WTC11 (cell line): ENCODE results near the gene TOB1. TPM values are rescaled to one million over a fixed set of nuclear protein-coding genes. Genes with fewer than 3 reads are reported as not detected.
"Not testable (repeated sequence)": the region's sequence is repeated elsewhere in the genome, so short reads cannot be mapped to it uniquely, and the experiment has no call there.

ENCODE experiments used
- ATAC-seq: fragments of 200-7000 bp; cut with Tn5 transposase; 2 replicates; pipeline ENCODE4 v1.10.0; 2021; ENCODE audit warnings: mild to moderate bottlenecking, moderate library complexity
- CTCF ChIA-PET: fragments of 300-600 bp; sonication (Branson Sonifier 250); formaldehyde crosslinking; loops from one replicate; lab custom pipeline; 2021; ENCODE audit warnings: antibody characterized with exemption; lab: Charles Lee
- POLR2A ChIA-PET: fragments of 350-600 bp; sonication (Branson Sonifier 250); formaldehyde crosslinking; loops from one replicate; lab custom pipeline; 2021; ENCODE audit warnings: antibody characterized with exemption; lab: Charles Lee
- DNase-seq: peaks from one replicate; pipeline ENCODE4 v3.0.0; 2021; ENCODE audit warnings: low spot score
- H3K27ac Mint-ChIP-seq: 2 replicates; pipeline ENCODE4 v1.8.0; 2021; ENCODE audit warnings: mixed read lengths
- H3K27me3 Mint-ChIP-seq: 2 replicates; pipeline ENCODE4 v1.8.0; 2021; ENCODE audit warnings: low read depth, mild to moderate bottlenecking, moderate library complexity, mixed read lengths
- H3K36me3 Mint-ChIP-seq: 2 replicates; pipeline ENCODE4 v1.8.0; 2021; ENCODE audit warnings: mixed read lengths
- H3K4me1 Mint-ChIP-seq: 2 replicates; pipeline ENCODE4 v1.8.0; 2022; ENCODE audit warnings: mixed read lengths
- H3K4me3 Mint-ChIP-seq: 2 replicates; pipeline ENCODE4 v1.8.0; 2021; ENCODE audit warnings: mild to moderate bottlenecking, moderate library complexity, mixed read lengths
- H3K9me3 Mint-ChIP-seq: 2 replicates; pipeline ENCODE4 v1.8.0; 2021; ENCODE audit warnings: mixed read lengths
- GTF2I ChIP-seq: fragments of 250-450 bp; sonication (Bioruptor Pico); conservative IDR thresholded peaks from 2 replicates; pipeline ENCODE4 v1.4.0; 2021; ENCODE audit warnings: mild to moderate bottlenecking
- HMGA2 ChIP-seq: fragments of 250-450 bp; sonication (Bioruptor Pico); IDR thresholded peaks from 2 replicates; pipeline ENCODE4 v1.4.0; 2021; ENCODE audit warnings: mild to moderate bottlenecking, moderate library complexity
- MLX ChIP-seq: sonication (generic); formaldehyde crosslinking; IDR thresholded peaks from 2 replicates; pipeline ENCODE4 v1.8.1; 2023; ENCODE audit warnings: mild to moderate bottlenecking, missing genetic modification reagents, moderate library complexity
- NR2C2 ChIP-seq: sonication (generic); formaldehyde crosslinking; IDR thresholded peaks from 2 replicates; pipeline ENCODE4 v1.8.0; 2022; ENCODE audit warnings: mild to moderate bottlenecking, missing genetic modification reagents
- RELA ChIP-seq: sonication (generic); formaldehyde crosslinking; IDR thresholded peaks from 2 replicates; pipeline ENCODE4 v1.8.1; 2022; ENCODE audit warnings: missing genetic modification reagents, mild to moderate bottlenecking, borderline replicate concordance
- RORB ChIP-seq: fragments of 250-450 bp; sonication (Bioruptor Pico); IDR thresholded peaks from 2 replicates; pipeline ENCODE4 v1.9.0; 2021; ENCODE audit warnings: mild to moderate bottlenecking
- SP1 ChIP-seq: sonication (generic); formaldehyde crosslinking; conservative IDR thresholded peaks from 2 replicates; pipeline ENCODE4 v1.8.1; 2022; ENCODE audit warnings: missing genetic modification reagents
- TCF7 ChIP-seq: sonication (generic); formaldehyde crosslinking; IDR thresholded peaks from 2 replicates; pipeline ENCODE4 v1.8.0; 2022; ENCODE audit warnings: mild to moderate bottlenecking, low read depth, missing genetic modification reagents, moderate library complexity
- ZNF232 ChIP-seq: sonication (generic); formaldehyde crosslinking; IDR thresholded peaks from 2 replicates; pipeline ENCODE4 v1.8.0; 2022; ENCODE audit warnings: mild to moderate bottlenecking, missing genetic modification reagents
- ZSCAN18 ChIP-seq: fragments of 250-450 bp; sonication (Bioruptor Pico); IDR thresholded peaks from 2 replicates; pipeline ENCODE4 v2.1.2; 2022; ENCODE audit warnings: mild to moderate bottlenecking, moderate library complexity
- total RNA-seq: library from RNA; stranded (reverse); gene quantifications from 3 replicates; pipeline ENCODE4 v1.2.3, GENCODE V29; 2021
- TF ChIP-seq, protein P1 (sequence below): sonication (generic); formaldehyde crosslinking; IDR thresholded peaks from 2 replicates; pipeline ENCODE4 v1.8.1; 2023; ENCODE audit warnings: mild to moderate bottlenecking, moderate library complexity, missing genetic modification reagents
- TF ChIP-seq, protein P2 (sequence below): fragments of 250-450 bp; sonication (Bioruptor Pico); IDR thresholded peaks from 2 replicates; pipeline ENCODE4 v1.8.0; 2021; ENCODE audit warnings: mild to moderate bottlenecking
- TF ChIP-seq, protein P3 (sequence below): sonication (generic); formaldehyde crosslinking; IDR thresholded peaks from 2 replicates; pipeline ENCODE4 v1.8.1; 2023; ENCODE audit warnings: mild to moderate bottlenecking, missing genetic modification reagents, borderline replicate concordance
- TF ChIP-seq, protein P4 (sequence below): sonication (generic); formaldehyde crosslinking; IDR thresholded peaks from 2 replicates; pipeline ENCODE4 v1.8.0; 2022; ENCODE audit warnings: missing genetic modification reagents

TOB1 gene
- total RNA-seq, 1 experiment from 2014 or later, result 36.0 TPM

DNA sequence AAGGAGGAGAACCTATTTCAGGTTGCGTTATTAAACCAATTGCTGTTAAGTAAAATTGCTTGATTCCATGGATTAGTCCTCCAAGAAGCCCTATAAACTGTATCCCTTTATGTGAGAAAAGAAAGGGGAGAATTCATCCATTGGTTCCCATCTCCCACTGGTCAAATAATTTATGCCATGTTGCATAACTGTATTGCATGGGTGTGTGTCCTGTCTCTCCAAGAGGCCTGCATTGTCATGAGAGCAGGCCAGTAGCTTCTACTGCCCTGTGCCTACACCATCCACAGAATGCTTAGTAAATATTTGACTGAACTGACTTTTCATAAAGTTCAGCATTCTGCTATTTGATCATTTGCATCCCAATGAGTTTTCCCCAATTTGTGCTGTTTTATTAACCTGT lies 11.7 kb upstream of the TOB1 start:
- ATAC-seq, result no peak
- Mint-ChIP-seq H3K4me3 (no peak overlapping the region), H3K27ac (no peak overlapping the region), H3K27me3 (no peaks in the 10 kb centered on the region; the same call in 1 of the 2 replicates), H3K9me3 (peaks cover 4% of the 10 kb centered on the region), H3K36me3 (peaks cover 4% of the 10 kb centered on the region), H3K4me1 (no peaks in the 10 kb centered on the region)
- ChIA-PET POLR2A (no interaction called here), CTCF (no interaction called here)
- DNase-seq, result no peak
- TF ChIP-seq SP1 (CRISPR knock-in tag) (no peak), GTF2I (no peak)
- TF ChIP-seq, protein P1, sequence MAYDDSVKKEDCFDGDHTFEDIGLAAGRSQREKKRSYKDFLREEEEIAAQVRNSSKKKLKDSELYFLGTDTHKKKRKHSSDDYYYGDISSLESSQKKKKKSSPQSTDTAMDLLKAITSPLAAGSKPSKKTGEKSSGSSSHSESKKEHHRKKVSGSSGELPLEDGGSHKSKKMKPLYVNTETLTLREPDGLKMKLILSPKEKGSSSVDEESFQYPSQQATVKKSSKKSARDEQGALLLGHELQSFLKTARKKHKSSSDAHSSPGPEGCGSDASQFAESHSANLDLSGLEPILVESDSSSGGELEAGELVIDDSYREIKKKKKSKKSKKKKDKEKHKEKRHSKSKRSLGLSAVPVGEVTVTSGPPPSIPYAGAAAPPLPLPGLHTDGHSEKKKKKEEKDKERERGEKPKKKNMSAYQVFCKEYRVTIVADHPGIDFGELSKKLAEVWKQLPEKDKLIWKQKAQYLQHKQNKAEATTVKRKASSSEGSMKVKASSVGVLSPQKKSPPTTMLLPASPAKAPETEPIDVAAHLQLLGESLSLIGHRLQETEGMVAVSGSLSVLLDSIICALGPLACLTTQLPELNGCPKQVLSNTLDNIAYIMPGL, result no peak

DNA sequence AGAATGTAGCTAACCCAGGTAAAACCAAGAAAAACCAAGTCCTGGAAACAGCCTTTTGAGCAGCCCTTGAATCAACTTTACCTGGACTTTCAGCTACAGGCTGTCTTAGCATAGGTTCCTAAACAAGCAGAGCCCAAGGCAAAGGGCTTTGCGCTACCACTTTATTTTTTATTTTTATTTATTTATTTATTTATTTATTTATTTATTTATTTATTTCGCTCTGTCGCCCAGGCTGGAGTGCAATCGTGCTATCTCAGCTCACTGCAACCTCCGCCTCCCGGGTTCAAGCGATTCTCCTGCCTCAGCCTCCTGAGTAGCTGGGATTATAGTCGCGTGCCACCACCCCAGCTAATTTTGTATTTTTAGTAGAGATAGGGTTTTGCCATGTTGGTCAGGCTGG lies 10.9 kb upstream of the TOB1 start:
- ATAC-seq, H3K27me3 Mint-ChIP-seq, CTCF ChIA-PET, H3K4me1 Mint-ChIP-seq, DNase-seq, H3K27ac Mint-ChIP-seq, H3K9me3 Mint-ChIP-seq, H3K4me3 Mint-ChIP-seq, H3K36me3 Mint-ChIP-seq: not testable (repeated sequence)
- POLR2A ChIA-PET, result interaction anchor here (1.4 kb wide), 1 partner anchor 10 kb away, joined by 7 read pairs; the partner anchor contains the start of gene TOB1
- TF ChIP-seq HMGA2 (CRISPR knock-in tag), result 0 out of 2 replicates have a peak, but pooled peaks have one; percentile 8

DNA sequence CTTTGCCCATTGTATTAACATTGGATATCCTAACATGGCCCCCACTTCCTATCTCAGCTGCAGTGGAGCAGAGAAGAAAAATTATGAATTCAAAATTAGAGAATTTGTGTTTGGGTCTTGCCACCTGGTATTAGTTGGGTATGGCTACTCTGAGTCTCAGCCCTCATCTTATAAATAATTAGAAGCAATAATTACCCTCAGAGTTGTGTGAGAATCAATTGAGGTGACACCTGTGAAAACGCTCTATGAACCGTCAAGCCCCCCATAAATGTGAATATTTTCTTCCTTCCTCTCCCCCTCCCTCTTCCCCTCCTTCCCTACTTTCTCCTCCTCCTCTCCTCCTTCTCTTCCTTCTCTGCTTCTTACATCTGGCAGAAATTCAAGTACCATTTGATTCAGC lies 8.9 kb upstream of the TOB1 start:
- H3K4me3 Mint-ChIP-seq, result no peak overlapping the region
- peaks cover 2% of the 10 kb centered on the region for H3K36me3 Mint-ChIP-seq
- H3K27ac Mint-ChIP-seq, result no peak overlapping the region
- CTCF ChIA-PET, result interaction anchor here (1.3 kb wide), 1 partner anchor 11 kb away, joined by 3 read pairs; no protein-coding TSS in a partner anchor
- H3K27me3 Mint-ChIP-seq, result no peaks in the 10 kb centered on the region; the same call in 1 of the 2 replicates
- no peaks in the 10 kb centered on the region for H3K4me1 Mint-ChIP-seq
- DNase-seq (no peak), ATAC-seq (no peak)
- peaks cover 2% of the 10 kb centered on the region for H3K9me3 Mint-ChIP-seq
- POLR2A ChIA-PET, result no interaction called here
- no peak for TF ChIP-seq MLX
- no peak for TF ChIP-seq HMGA2 (CRISPR knock-in tag)
- TF ChIP-seq, protein P2, sequence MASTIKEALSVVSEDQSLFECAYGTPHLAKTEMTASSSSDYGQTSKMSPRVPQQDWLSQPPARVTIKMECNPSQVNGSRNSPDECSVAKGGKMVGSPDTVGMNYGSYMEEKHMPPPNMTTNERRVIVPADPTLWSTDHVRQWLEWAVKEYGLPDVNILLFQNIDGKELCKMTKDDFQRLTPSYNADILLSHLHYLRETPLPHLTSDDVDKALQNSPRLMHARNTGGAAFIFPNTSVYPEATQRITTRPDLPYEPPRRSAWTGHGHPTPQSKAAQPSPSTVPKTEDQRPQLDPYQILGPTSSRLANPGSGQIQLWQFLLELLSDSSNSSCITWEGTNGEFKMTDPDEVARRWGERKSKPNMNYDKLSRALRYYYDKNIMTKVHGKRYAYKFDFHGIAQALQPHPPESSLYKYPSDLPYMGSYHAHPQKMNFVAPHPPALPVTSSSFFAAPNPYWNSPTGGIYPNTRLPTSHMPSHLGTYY, result no peak
- TF ChIP-seq ZSCAN18 (CRISPR knock-in tag), result no peak
- TF ChIP-seq TCF7, result no peak
- no peak for TF ChIP-seq RELA (CRISPR knock-in tag)
- TF ChIP-seq, protein P3, sequence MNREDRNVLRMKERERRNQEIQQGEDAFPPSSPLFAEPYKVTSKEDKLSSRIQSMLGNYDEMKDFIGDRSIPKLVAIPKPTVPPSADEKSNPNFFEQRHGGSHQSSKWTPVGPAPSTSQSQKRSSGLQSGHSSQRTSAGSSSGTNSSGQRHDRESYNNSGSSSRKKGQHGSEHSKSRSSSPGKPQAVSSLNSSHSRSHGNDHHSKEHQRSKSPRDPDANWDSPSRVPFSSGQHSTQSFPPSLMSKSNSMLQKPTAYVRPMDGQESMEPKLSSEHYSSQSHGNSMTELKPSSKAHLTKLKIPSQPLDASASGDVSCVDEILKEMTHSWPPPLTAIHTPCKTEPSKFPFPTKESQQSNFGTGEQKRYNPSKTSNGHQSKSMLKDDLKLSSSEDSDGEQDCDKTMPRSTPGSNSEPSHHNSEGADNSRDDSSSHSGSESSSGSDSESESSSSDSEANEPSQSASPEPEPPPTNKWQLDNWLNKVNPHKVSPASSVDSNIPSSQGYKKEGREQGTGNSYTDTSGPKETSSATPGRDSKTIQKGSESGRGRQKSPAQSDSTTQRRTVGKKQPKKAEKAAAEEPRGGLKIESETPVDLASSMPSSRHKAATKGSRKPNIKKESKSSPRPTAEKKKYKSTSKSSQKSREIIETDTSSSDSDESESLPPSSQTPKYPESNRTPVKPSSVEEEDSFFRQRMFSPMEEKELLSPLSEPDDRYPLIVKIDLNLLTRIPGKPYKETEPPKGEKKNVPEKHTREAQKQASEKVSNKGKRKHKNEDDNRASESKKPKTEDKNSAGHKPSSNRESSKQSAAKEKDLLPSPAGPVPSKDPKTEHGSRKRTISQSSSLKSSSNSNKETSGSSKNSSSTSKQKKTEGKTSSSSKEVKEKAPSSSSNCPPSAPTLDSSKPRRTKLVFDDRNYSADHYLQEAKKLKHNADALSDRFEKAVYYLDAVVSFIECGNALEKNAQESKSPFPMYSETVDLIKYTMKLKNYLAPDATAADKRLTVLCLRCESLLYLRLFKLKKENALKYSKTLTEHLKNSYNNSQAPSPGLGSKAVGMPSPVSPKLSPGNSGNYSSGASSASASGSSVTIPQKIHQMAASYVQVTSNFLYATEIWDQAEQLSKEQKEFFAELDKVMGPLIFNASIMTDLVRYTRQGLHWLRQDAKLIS (CRISPR knock-in tag), result no peak
- TF ChIP-seq, protein P1, result no peak
- no peak for TF ChIP-seq ZNF232 (CRISPR knock-in tag)
- TF ChIP-seq, protein P4, sequence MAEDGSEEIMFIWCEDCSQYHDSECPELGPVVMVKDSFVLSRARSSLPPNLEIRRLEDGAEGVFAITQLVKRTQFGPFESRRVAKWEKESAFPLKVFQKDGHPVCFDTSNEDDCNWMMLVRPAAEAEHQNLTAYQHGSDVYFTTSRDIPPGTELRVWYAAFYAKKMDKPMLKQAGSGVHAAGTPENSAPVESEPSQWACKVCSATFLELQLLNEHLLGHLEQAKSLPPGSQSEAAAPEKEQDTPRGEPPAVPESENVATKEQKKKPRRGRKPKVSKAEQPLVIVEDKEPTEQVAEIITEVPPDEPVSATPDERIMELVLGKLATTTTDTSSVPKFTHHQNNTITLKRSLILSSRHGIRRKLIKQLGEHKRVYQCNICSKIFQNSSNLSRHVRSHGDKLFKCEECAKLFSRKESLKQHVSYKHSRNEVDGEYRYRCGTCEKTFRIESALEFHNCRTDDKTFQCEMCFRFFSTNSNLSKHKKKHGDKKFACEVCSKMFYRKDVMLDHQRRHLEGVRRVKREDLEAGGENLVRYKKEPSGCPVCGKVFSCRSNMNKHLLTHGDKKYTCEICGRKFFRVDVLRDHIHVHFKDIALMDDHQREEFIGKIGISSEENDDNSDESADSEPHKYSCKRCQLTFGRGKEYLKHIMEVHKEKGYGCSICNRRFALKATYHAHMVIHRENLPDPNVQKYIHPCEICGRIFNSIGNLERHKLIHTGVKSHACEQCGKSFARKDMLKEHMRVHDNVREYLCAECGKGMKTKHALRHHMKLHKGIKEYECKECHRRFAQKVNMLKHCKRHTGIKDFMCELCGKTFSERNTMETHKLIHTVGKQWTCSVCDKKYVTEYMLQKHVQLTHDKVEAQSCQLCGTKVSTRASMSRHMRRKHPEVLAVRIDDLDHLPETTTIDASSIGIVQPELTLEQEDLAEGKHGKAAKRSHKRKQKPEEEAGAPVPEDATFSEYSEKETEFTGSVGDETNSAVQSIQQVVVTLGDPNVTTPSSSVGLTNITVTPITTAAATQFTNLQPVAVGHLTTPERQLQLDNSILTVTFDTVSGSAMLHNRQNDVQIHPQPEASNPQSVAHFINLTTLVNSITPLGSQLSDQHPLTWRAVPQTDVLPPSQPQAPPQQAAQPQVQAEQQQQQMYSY (CRISPR knock-in tag), result no peak
- TF ChIP-seq NR2C2 (CRISPR knock-in tag), result no peak
- no peak for TF ChIP-seq RORB (CRISPR knock-in tag)
